ENCODE data around the gene ARHGAP30. TPM values are rescaled to one million over a fixed set of nuclear protein-coding genes. Genes with fewer than 3 reads are reported as not detected.

The ARHGAP30 gene
- total and polyA plus RNA-seq, 2 of the 8 experiments (the other 6 are each of a cell fraction or from before 2014, with no cell fraction given): 0.27 to 0.39 TPM

- no peak for TF ChIP-seq JUND (IDR thresholded peaks at IDR 0.05; ENCODE audit: low read length)
- no peak for TF ChIP-seq TAF1 (IDR thresholded peaks at IDR 0.05; ENCODE audit: low read depth, low read length)
- TF ChIP-seq SP2 (IDR thresholded peaks at IDR 0.05; ENCODE audit: low read length): no peak
Measured at GRCh38 chr1:161012420-161012819, 57.3 kb downstream of the ARHGAP30 start (continued).

Data from H1 (cell line).